Cerebellar cortex (tissue), 1 donor: ENCODE measurements around the gene CELSR1.
"Not testable (repeated sequence)": the region's sequence is repeated elsewhere in the genome, so short reads cannot be mapped to it uniquely, and the experiment has no call there.

ENCODE experiments used
- DNase-seq: peaks from one replicate; pipeline ENCODE4 v3.0.0-alpha.2; 2015; ENCODE audit warnings: low spot score

Gene CELSR1

DNA sequence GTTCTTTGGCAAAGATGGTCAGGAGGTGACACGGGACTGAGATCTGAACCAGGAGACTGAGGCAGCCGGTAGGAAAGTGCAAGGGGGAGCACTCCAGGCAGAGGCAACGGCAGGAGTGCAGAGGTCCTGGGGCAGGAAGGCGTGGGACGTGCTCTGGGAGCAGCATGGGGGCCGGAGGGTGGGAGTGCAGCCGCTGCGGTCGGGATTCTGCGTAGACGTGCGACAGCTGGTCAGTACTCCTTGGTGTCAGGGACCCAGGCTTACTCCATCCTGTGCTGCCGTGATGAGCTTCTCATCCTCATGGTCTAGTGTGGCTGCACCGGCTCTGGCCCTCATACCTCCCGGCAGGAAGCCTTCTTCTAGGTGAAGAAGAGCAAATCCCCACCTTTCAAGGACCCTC, 218.8 kb downstream of the CELSR1 start:
- DNase-seq: no peak

GRCh38 chr22:46317646-46318045, 219.8 kb downstream of the CELSR1 start:
- no peak for DNase-seq

GRCh38 chr22:46315976-46316375, 221.4 kb downstream of the CELSR1 start:
- no peak for DNase-seq

- not testable (repeated sequence) for DNase-seq
These were observed 224.6 kb downstream of the CELSR1 start for GRCh38 chr22:46312848-46313247.

GRCh38 chr22:46312056-46312455, 225.4 kb downstream of the CELSR1 start:
- no peak for DNase-seq
